Stimulated activated CD4-positive, alpha-beta T cell treated with anti-CD3 and anti-CD28 coated beads, Interleukin-1b, Interleukin-23, amount 100 ng/mL, for 1 hour (primary cell): ENCODE results near the gene NWD2.
"Not testable (repeated sequence)": the region's sequence is repeated elsewhere in the genome, so short reads cannot be mapped to it uniquely, and the experiment has no call there.

Experiments
- DNase-seq, 2 donors: peaks; one replicate each; pipeline ENCODE4 v3.0.0-alpha.2; 2020; ENCODE audit warnings: low read depth in 2 of 2

Gene NWD2

DNA sequence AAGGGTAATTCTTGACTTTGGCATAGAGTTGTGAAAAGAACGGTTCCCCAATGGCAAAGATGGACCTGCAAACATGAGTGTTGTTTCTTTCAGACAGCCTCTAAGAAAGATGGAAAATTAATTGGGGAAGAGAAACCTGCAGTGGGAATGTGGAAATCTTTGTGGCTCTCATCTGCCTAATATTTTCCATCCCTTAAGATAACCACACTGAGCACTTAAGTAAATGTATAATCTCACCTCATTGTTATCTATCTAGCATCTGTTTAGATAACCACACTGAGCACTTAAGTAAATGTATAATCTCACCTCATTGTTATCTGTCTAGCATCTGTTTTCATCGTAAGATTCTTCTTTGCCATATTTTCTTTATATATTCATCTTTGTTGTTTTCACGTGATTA lies 149.3 kb downstream of the NWD2 start:
- no peak for DNase-seq

DNA sequence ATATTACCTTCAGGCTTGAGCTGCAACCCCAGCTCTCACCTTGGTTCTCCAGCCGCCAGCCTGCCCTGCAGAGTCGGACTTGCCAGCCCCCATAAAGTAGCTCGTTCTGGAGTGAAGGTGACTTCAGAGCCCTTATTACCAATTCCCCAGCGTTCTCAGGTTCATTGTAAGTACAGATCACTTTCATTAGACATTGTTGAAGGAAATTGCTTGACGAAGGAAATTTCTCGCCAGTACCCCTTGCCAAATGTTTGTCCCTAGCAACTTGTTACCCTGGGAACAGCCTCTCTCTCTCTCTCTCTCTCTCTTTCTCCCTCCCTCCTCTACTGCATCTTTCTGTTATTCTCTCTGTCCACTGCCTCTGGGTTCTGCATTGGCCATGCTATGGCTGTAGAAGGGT lies 153.0 kb downstream of the NWD2 start:
- no peak for DNase-seq

DNA sequence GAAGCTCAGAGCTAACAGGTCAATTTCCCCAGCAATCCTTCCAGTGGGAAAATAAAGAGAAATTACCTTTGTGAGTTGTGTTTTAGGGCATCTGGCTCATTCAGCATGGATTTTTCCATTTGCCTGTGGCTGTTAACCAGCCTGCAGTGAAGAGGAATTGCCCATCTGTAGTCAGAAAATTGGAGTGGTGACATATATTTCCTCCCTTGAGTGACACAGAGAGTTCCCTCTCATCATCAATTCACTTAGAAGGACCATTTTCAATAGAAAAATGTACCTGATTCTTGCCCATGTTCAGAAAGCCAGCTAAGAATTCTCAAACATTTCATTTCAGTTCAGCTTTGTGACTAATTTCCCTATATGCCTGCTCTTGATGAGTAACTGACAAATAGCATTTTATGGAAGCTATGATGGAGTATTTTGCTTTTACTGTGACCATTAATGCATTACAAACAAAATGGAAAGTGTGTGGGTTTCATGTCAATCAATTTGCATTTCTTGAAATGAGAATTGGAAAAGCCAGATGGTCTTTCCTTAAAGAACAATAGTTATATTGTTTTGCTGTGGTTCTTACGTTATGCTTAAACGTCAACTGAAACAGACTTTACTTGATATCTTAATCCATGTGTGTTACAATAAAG lies 155.8 kb downstream of the NWD2 start:
- DNase-seq = no peak

DNA sequence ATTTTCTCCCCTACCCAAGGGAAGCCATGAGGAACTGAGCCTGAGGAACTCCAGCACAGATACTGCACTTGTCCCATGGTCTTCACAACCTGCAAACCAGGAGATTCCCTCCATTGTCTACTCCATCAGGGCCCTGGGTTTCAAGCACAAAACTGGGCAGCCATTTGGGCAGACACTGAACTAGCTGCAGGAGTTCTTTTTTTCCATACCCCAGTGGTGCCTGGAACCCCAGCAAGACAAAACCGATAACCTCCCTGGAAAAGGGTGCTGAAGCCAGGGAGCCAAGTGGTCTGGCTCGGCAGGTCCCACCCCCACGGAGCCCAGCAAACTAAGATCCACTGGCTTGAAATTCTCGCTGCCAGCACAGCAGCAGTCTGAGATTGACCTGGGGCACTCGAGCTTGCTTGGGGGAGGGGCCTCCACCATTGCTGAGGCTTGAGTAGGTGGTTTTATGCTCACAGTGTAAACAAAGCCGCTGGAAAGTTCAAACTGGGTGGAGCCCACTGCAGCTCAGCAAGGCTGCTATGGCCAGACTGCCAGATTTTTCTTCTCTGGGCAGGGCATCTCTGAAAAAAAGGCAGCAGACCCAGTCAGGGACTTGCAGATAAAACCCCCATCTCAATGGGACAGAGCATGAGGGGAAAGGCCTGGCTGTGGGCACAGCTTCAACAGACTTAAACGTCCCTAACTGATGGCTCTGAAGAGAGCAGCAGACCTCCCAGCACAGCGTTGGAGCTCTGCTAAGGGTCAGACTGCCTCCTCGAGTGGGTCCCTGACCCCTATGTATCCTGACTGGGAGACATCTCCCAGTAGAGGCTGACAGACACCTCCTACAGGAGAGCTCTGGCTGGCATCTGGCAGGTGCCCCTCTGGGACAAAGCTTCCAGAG lies 163.6 kb downstream of the NWD2 start:
- DNase-seq = not testable (repeated sequence)

DNA sequence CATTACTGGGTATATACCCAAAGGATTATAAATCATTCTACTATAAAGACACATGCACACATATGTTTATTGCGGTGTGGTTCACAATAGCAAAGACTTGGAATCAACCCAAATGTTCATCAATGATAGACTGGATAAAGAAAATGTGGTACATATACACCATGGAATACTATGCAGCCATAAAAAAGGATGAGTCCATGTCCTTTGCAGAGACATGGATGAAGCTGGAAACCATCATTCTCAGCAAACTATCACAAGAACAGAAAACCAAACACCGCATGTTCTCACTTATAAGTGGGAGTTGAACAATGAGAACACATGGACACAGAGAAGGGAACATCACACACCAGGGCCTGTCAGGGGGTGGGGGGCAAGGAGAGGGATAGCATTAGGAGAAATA lies 169.1 kb downstream of the NWD2 start:
- not testable (repeated sequence) for DNase-seq

DNA sequence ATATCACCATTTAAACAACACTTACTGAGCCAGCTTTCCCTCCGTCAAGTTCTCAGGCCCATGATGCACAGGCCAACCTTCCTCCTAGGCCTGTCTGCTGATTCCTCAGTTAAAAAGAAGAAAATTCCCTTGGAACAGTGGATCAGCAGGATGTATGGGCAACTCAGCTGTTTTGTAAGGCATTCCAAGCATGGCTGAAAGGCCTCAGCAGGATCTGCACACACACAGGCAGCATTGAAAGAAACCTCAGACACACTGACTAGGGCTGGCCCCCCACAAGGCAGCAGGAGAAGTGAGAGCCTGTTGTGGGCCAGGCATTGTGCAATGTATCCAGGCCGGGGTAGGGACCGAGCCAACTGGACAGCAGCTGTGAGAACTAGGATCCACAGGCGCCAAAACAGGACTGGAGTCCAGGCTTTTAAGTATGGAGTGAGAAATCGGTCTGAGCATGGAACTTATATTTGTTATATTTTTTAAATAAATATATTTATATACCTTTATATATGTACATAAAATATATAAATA lies 171.4 kb downstream of the NWD2 start:
- no peak for DNase-seq

DNA sequence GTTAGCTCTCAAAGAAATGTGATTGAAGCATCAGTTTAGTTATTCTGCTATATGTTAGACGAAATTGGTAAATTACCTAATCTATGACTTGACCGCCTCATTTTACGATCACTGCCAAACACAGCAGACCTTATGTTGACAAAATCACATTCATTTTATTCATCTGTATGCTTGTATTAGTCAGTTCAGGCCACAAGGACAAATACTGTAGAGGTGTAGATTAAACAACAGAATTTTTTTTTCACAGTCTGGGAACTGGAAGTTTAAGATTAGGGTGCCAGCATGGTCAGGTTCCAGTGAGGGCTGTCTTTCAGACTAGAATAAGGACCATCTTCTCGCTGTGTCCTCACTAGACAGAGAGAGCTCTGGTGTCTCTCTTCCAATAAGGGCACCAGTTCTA lies 177.1 kb downstream of the NWD2 start:
- no peak for DNase-seq

DNA sequence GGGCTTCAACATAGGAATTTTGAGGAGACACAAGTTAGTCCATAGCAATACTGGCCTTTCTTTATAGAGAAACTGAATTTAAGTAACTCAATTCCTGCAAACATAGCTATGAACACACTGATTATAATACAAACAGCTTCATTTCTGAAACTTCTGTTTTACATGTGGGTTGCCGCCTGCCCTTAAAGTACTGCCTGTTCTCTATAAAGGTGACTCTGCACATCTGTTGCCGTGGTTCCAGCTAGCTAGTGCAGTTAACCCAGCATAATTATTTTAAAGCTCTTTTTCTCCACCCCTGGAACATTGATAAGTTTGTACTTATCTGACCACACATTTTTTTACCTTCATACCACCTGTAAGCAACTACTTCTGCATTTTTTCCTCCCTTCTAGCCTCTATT lies 177.6 kb downstream of the NWD2 start:
- no peak for DNase-seq

DNA sequence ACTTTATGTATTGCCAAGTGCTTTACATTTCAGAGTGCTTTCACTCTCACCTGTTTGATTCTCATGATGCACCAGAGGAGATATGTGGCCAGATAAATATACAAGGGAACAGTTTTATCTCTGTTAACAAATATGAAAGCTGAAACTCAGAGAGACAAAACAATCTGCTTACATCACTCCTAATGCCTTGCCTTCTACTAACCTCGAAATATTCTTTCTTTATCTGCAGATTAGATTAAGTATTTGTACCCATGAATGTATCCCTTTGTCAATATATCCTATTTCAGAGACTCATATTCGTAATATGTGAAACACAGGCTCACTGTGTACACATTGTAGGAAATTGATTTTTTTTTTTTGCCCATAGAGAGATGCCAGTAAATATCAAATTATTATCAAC lies 178.1 kb downstream of the NWD2 start:
- DNase-seq = no peak

DNA sequence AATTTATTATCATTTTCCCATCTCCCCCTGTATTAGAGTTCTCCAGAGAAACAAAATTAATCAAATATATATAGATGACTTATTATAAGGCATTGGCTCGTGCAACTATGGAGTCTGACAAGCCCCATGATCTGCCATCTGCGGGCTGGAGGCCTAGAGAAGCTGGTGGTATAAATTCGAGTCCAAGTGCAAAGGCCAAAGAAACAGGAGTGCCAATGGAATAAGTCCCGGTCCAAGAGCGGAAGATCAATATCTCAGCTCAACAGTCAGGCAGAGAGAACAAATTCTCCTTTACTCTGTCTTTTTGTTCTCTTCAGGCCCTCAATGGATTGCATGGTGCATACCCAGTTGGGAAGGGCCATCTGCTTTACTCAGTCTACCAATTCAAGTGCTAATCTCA lies 178.8 kb downstream of the NWD2 start:
- DNase-seq = no peak

DNA sequence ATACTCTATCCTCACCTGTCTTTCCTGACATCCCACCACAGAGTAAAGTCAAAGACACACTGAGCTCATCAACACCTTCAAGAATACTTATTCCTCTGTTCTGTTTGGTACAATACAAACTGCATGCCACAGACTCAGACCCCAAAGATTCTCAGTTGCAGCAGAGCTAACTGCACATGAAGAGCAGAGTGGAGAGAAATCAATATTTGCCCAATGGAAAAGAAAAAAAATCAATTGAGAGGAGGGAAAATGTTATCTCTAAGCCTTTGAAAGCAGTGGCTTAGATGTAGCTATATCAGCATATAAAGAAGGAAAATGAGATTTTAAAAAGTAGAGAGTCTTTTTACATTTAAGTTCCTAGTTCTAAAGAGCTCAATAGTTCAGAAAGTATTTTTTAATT lies 180.2 kb downstream of the NWD2 start:
- no peak for DNase-seq

DNA sequence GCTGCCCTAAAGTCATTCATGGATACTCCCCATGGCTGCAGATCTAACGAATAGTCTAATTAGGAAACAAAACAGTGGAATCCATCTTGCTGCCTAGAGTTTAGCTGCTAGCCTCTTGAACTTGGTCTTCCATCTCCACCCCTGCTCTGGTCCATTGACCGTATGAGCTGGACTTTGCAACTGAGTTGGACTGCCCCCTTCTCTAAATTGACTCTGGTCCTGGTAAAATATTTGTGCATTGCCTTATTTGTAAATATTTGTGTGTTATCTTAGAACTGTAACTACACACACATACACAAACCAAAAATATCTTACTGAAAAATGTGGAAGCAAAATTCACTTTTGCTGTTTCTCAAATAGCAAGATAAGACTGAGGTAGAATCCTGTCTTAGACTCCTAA lies 181.3 kb downstream of the NWD2 start:
- DNase-seq = no peak

DNA sequence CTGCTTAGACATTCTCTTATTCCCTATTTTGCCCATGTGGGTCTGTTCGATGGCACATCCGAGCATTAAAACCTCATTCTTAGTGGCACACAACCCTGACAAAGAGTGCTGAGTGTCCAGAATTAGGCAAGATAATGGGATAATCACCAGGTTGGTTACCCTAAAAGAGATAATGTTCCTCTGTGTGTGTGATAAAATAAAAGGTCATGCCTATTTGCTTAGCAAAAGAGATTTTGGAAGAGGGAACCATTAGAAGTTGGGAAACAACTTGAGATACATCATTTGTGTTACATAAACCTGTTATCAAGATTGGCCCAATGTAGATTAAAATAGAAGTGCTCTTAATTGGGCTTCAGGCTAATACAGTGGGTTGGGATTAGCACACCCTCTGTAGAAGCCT lies 182.7 kb downstream of the NWD2 start:
- DNase-seq = no peak

DNA sequence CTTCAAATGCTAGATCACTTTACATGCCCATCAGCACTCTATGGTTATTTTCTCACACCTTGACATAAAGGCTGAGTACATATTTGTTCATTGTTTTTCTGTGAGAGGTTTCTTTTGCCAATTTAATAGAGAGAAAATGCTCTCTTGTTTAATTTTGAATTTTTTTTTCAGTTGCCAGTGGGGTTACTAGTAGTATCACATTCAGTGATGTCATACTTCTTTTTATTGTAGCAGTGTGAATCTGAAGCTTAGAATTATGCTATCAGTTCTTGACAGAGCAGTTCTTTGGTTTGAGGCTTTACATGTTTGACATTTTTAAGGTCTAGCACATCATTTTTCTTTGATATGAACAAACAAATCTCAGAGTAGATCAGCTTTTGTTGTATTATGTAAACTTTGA lies 185.4 kb downstream of the NWD2 start:
- DNase-seq = no peak

DNA sequence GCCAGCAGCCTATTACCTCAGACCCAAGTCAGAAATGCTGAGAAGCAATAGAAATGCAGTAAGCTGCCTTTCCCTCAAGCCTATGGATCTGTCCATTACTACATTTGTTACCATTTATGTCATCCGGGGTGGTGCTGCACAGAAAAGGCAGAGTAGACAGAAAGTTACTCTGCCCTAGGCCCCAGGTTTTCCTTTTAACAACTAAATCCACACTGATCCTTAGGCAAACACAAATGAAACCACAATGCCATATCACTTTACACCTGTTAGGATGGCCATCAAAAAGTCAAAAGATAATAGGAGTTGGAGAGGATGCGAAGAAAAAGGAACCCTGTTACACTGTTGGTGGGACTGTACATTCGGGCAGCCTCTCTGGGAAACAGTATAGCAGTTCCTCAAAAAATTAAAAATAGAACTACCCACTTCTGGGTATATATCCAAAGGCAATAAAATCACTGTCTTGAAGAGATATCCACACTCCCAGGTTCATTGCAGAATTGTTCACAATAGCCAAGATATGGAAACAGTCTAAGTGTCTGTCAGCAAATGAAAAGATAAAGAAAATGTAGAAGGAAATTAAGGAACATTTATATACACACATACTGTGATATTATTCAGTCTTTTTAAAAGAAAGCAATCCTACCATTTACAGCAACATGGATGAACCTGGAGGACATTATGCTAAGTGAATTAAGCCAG lies 186.3 kb downstream of the NWD2 start:
- DNase-seq = no peak

DNA sequence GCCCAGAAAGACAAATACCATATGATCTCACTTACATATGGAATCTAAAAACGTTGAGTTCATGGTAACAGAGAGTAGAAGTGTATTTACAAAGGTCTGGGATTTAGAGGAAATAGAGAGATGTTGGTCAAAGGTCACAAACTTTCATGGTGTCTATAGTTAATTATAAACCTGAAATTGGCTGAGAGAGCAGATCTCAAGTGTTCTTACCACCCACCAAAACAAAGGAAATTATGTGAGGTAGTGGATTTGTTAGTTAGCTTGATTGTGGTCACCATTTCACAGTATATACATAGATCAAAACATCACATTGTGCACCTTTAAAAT lies 186.8 kb downstream of the NWD2 start:
- DNase-seq = no peak

DNA sequence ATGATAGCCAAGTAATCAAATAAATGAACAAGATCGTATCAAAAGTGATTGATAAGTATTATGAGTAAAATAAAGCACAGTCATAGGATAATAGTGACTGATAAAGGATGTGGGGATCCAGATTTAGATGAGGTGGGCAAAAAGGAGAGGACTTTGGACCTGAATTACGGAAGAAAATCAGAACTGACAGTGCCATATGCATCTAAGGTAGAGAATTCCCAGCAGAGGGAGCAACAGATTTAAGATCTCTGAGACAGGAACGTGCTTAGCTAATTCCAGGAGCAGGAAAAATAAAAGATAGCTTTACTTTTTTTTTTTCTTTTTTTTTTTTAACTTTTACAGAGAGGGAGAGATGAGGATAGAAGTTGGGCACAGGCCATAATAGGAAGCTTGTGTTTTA lies 189.9 kb downstream of the NWD2 start:
- DNase-seq = no peak

DNA sequence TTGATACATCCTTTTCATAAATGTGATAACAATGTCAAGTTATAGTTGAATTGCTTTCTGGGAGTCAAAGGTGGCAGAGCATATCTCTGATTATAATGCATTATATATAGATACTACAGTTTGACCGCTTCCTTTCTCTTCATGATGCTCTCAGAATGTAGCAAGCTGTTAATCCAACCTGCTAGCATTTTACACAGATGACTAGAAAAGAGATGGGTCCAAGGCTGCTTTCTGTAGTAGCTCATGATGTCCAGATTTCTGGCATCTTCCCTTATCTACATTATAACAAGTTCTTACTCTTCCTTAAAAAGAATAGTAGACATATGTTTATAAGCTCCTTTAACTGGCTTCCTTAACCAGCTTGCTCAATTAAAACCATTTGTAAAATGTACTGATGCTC lies 192.0 kb downstream of the NWD2 start:
- DNase-seq = no peak

DNA sequence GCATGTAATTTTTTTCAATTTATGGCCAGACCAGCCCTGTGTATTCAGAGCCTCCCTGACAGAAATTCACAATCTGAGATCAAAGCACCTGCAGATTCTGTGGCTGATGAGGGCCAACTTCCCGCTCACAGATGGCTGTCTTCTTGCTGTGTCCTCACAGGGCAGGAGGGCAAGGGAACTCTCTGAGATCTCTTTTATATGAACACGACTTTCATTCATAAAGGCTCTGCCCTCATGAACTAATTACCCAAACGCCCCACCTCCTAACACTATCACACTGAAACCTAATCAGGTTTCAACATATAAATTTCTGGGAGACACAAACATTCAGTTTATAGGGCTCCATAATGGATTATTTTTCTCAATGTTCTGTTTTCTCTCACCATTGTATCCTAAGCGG lies 192.6 kb downstream of the NWD2 start:
- DNase-seq = no peak

DNA sequence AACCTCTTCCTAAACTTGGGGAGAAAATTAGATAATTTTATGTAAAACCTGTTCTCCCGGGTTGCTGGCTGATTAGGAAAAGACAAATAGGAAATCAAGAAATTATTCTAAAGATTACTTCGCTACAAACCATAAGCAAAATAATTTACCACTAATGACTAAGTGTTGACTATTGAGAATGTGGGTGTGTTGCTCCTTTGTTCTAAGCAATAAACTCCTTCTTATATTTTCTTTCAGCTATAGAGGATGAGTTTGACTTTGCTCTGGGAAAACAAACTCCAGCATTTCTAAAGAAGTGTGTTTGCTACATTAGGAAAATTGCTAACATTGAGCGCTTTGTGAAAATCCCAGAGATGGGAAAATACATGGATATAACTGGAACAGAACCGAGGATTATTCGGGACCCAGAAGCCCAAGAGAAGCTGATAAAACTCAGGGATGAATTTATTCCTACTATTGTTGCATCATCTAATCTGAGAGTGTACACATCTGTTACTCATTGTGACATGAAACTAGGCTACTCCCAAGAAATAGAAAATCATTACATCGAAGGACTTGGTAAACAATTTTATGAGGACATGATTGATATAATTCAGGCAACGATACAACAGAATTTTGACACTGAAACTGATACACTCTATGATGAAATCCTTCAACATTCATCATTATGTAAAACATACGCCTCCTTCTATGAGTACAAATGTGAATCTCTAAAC lies 194.2 kb downstream of the NWD2 start:
- DNase-seq = no peak

DNA sequence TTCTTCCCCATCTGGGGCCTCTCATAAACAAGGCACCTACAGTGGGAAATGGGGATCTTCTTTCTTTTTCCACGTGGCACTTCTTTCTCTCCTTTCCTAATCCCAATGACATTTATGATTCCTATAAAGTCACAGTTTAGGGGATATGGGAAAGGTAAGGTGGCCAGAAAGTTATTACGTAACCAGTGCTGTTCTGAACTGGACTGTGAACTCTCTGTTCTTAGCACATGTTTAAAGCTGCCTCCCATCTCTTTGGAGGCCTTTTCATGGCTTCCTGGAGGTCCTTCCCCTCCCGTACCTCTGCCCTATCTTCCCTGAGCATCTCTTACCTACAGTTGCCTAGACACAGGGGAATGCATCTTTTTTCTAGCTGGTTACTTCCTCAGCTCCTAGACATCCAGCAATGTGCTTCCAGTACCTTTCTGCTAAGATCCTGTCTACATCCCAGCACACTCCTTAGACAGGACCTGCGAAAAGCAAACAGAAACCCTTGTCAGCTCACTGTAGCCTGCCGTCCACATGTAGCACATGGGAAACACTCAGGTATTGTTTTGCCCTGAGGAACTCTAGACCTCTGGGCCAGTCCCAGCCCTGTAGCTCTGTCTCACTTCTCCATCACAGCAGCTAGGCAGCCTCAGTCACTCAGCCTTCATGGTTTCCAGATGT lies 195.4 kb downstream of the NWD2 start:
- DNase-seq = no peak

DNA sequence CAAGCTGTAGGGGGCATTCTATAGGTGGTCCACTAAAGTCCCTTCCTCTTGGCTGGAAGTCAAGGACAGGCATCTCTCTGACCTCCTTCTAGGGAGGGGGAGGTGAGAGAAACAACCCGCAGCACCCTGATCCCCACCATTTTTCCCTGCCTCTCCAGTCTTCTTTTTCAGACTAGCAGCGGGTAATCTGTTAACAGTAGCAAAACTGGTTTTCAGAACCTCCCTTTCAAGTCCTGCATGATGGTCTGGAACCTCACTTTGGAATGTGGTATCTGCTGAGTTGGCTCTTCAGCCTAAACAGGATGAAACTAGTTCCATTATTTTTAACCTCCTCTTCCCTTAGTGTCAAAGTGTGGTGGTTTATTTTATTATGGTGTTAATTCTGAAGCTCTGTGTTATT lies 196.0 kb downstream of the NWD2 start:
- no peak for DNase-seq
